HG03135 (cell line): ENCODE data around the gene ITGB6.
A peak's percentile ranks its signal among the peaks of the same experiment; 100 is the strongest.
"Not testable (repeated sequence)": the region's sequence is repeated elsewhere in the genome, so short reads cannot be mapped to it uniquely, and the experiment has no call there.

Experiments
- ATAC-seq: cut with Tn5 transposase; IDR thresholded peaks from one replicate; pipeline ENCODE4 v1.9.1; 2021; ENCODE audit warnings: mild to moderate bottlenecking, moderate library complexity; ENCODE audit not compliant: unreplicated experiment

Gene ITGB6

DNA sequence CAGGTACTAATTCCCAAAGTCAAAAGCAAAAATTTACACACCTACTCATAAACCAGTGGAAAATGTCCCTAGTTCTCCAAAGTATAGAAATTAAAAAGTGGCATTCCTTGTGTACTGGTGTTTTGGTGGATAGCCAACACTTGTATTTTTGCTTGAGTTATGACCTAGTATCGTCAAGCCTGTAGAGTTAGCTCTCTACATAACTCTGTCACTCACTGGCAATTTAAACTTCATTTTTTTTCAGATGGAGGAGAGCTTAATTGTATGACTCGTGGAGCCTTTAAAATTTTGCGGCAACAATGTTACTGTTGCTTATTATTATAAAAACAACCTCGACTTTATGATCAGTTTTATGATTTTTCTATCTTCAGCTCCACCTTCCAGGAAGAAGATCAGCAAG lies 58.7 kb downstream of the ITGB6 start:
- ATAC-seq, result no peak

DNA sequence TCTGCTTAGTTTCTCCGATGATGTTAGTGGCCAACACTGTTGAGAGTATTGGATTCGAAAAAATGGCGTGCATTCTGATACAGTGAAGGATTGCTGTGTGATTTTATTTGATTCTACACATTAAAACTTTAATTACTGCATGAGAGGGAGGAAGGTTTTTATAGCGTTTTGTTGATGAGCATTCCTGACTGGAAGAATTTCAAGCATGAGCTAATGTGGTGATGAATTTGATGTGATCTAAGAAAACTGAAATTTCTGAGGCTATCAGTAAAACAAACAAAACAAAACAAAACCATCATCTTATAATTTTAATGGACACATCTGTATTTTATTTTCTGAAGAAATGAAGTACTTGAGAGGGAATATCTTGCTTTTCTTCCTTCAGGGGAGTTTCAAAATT lies 59.6 kb downstream of the ITGB6 start:
- ATAC-seq, result no peak

DNA sequence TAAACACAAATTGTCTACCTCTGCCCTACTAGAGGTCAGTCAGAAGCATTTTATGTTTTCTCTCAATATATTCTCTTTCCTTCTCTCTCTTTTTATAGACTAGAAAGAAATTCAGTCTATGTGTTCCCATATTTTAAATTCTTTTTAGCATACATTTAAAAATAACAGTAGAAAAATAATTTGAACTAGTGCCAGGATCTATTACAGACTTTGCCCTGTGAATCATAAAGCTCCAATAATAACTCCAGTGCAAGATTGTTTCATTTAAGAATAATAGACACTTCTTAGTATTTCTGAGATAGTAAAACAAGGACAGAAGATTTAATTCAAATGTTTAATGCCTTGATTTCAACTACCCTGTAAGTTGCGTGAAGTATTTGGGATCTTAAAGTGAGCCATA lies 60.1 kb downstream of the ITGB6 start:
- ATAC-seq, result no peak

GRCh38 chr2:160139350-160139749 lies 60.7 kb downstream of the ITGB6 start:
- no peak for ATAC-seq

- no peak for ATAC-seq
These were observed 61.7 kb downstream of the ITGB6 start for GRCh38 chr2:160138406-160138805.

DNA sequence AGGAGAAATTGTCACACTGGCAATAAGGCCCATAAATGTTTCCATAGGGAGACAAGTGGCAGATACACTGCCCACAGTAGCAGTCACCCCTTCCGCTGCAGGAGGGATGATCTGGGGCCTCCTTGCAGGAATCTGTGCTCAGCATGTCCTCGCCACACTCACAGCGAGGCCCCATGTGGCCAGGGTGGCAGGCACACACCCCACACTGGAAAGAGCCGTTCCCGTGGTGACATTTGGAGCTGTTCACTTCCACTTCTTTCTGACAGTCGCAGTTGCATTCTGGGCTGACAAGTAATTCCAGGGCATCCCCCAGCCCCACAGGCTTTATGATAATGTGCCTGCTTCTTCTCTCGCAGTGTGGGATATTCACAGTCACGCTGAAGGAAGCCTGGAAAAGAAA lies 62.6 kb downstream of the ITGB6 start:
- ATAC-seq, result no peak

- ATAC-seq, result no peak
These were observed 67.3 kb downstream of the ITGB6 start for GRCh38 chr2:160132761-160133160.

GRCh38 chr2:160126756-160127155 lies 73.3 kb downstream of the ITGB6 start:
- no peak for ATAC-seq

GRCh38 chr2:160126315-160126714 lies 73.8 kb downstream of the ITGB6 start:
- no peak for ATAC-seq

DNA sequence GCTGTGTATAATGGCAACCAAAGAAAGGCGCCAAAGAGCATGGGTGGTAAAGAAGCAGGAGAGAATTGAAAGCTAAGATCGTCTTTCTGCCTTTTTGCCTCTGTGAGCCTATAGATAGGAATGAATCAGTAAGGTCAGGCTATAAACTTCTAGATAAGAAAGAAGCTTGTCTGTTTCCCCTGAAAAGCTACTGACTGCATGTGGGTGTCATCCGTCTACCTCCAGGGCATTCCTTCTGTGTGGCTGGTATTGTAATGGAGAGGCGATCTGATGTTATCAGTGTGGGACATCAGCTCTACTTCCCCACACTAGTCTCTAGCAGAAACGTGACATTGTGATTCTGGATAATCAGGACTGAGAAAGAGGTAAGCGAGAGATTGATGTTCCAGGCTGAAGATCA lies 74.2 kb downstream of the ITGB6 start:
- no peak for ATAC-seq

DNA sequence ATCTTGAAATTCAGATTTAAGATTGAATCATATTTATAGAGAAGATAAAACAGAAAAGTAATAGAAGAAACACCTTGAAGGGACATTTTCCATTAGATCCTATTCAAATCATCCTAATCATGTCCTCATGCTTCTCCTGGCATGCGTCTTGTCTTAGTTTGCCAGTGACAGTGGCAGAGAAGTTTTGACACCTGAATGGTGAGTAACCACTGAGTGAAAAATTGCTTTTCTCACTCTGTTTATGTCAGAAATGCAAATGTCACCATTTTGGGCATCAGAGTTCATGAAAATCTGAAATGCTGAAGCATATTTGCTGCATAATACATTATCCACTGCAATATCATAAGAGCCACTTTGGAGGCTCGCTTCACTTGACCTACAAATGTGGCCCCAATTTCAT lies 74.7 kb downstream of the ITGB6 start:
- ATAC-seq, result no peak

DNA sequence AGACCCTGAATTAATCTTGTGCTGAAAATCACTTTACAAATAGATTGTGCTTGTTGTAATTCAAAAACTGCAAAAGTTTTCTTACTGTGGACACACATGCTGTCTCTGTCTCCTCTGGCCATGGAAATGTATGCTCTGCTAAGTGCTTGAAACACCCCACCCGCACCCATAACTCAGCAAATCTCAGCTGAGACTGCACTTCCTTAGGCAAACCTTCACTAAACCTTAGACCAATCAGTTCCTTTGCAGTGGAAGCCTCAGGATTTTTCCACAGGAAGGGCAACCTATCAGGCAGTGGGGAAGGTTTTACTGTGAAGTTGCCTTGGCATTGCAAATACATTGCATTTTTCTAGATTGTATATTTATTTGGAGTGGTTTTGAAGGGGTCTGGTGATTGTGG lies 75.5 kb downstream of the ITGB6 start:
- no peak for ATAC-seq

DNA sequence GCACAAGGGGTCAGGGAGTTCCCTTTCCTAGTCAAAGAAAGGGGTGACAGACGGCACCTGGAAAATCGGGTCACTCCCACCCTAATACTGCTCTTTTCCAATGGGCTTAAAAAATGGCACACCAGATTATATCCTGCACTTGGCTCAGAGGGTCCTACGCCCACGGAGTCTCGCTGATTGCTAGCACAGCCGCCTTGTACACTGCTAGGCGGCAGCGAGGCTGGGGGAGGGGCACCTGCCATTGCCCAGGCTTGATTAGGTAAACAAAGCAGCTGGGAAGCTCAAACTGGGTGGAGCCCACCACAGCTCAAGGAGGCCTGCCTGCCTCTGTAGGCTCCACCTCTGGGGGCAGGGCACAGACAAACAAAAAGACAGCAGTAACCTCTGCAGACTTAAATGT lies 85.4 kb downstream of the ITGB6 start:
- not testable (repeated sequence) for ATAC-seq

GRCh38 chr2:160114020-160114419 lies 86.1 kb downstream of the ITGB6 start:
- ATAC-seq, result no peak

DNA sequence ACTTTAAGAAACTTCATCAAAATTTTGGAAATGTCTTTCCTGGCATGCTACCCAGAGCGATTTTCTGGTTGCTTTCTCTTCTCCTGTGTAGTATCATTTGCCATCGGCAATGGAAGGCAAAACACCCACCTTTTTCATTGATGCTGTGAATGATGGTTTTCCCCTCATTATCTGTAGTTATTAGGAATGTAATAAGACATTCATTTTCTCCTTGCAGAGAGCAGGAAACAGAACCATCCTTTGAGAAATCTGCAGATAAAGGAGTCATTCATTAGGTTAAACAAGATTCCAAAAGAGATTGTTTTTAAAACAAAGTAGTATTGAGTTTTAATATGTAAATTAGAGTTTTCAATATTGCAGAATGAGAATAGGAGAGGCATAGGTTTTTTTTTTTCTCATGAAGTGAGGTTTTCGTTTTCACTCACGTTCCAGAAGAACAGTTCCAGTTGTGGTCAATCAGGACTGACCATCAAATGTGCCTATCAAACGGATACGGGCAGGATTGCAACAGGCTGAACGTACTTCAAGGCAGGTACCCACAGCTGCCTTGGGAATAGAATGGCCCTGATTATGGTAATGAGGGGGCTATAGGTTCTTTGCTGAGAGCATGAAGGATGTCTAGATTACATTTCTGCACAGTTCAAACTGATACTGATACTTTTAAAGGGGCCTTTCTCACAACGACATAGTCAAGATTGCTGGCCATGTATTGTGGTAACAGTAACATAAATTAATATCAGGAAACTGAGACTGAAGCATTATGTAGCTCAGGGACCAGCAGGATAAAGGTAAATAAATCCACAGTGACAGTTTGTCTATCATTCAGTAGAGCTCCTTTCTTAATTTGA lies 87.9 kb downstream of the ITGB6 start:
- peak; percentile 60 for ATAC-seq

- no peak for ATAC-seq
These were observed 89.3 kb downstream of the ITGB6 start for GRCh38 chr2:160110674-160111239.

GRCh38 chr2:160109939-160110673 lies 90.0 kb downstream of the ITGB6 start:
- ATAC-seq, result peak; percentile 80

- no peak for ATAC-seq
These were observed 90.8 kb downstream of the ITGB6 start for GRCh38 chr2:160109243-160109642.

DNA sequence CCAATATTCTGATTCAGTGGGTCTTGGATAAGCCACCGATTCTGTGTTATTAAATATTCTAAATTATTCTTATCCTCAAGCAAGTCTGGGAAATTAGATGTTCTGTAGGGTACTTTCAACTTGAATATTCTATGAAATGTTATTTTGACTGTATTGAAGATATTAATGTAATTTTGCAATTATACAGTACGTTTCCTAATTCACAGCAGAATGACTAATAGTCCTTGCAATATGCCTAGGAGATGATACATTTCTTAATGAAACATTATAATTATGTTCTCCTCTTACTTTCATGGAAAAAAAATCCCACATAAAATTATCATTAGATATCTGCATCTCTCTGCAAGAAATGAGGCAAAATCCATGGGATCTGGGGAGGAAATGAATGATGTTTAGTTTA lies 91.4 kb downstream of the ITGB6 start:
- ATAC-seq, result no peak

- no peak for ATAC-seq
These were observed 94.7 kb downstream of the ITGB6 start for GRCh38 chr2:160105366-160105765.

DNA sequence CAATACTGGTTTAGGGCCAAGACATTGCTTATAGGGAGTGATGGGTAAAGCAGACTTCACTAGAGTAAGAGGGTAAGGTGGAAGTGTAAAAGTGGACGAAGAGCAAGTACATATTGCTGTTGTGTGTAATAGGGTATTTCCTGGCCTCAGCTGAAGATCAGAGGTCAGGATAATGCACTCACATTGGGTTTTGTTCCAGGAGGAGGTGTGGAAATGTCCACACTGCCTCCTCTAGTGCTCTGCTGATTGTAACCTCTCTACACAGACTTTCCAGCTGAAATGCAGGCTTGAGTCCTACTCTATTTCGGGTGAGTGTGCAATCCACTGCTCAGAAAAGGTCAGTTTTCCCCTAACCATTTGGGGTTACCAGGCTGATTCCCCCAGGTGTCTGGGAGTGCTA lies 96.0 kb downstream of the ITGB6 start:
- no peak for ATAC-seq

GRCh38 chr2:160097326-160097725 lies 102.7 kb downstream of the ITGB6 start:
- no peak for ATAC-seq
